NCI-H2081 treated with DMSO at 0.1 percent for 48 hours (cell line): Measurements from ENCODE around the gene PDE4DIP.
"Not testable (repeated sequence)": the region's sequence is repeated elsewhere in the genome, so short reads cannot be mapped to it uniquely, and the experiment has no call there.

Source experiments
- DNase-seq: peaks from one replicate; lab custom pipeline; 2025; lab: John Stamatoyannopoulos, UW

PDE4DIP gene

DNA sequence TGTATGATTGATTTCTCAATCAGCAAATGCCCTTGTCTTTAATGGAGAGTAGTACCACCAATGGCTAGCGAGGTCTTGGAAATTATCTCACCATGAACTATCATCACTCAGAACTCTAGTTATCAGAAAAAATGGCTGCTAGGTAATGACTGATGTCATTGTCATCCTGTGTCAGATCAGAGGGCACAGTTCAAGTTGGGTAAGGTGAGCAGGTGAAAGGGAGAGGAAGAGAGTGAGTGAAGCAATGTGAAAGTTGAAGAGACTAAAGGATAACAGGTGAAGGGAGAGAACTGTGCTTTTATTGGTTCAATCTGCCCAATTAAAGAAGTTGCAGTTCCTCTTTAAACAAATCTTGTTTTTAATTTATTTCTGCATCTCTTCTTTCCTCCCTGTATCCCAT lies 76.8 kb downstream of the PDE4DIP start:
- not testable (repeated sequence) for DNase-seq

DNA sequence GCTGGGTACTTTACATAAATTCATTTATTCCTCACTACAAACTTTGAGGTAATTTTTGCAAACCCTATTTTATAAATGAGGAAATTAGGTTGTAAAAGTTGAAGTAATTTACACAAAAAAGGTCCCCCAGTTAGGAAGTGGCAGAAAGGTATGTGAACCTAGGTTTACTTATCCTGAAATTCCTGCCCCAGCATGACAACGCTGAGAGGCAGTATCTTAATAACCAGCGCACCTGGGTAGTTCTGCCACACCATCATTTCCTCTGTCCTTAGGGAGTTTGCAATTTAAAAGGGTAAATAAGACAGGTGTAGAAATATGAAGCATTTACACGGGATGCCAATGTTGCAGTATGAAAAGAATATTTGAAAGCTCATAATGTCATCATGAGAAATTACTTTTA lies 79.6 kb downstream of the PDE4DIP start:
- DNase-seq, result not testable (repeated sequence)

DNA sequence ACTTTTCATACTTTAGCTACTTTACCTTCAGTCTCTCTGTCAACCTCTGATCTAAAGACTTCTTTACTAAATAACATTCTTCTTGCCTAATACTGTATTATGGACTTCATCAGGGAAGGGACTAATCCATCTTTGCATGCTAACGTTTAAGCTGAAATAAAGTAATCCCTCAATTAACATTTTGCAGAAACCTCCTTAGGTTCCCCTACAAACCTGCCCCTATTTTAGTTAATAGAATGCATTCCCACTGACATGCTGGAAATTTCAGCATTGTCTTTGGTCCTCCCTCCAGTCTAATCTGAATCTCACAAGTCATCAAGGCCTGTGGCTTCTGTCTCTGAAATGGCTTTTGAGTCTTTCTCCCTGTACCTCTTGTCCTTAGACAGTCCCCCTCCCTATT lies 83.4 kb downstream of the PDE4DIP start:
- not testable (repeated sequence) for DNase-seq

DNA sequence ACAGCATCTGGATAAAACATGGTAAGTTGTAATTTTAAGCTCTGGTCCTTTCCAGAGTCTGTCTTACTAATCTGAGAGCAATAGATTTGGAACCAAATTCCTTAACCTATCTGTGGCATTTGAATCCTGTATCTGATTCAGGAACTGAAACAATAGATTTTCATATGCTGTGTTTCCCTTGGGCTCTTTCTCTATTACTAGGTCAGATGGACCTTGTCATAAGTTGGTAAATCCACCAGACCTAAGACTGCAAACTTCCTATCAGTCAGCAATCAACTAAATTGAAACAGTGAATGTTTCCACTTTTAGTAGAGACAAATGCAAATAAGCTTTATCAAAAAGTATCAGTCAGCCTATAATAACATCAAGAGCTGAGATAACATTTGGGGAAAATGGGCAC lies 85.0 kb downstream of the PDE4DIP start:
- DNase-seq, result not testable (repeated sequence)

DNA sequence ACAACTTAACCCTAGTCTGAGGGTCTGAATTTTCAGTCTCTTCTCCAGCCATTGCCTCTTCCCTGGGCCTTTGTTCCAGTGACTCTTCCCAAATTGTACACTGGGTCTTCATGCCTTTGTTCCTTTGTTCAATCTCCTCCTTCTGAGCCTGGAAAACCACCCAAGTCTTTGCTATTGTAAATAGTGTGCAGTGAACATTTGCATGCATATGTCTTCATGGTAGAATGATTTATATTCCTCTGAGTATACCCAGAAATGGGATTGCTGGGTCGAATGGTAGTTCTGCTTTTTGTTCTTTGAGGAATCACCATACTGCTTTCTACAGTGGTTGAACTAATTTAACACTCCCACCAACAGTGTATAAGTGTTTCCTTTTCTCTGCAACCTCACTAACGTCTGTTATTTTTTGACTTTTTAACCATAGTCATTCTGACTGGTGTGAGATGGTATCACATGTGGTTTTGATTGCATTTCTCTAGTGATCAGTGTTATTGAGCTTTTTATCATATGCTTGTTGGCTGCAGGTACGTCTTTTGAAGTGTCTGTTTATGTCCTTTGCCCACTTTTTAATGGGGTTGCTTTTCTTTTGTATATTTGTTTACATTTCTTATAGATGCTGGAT lies 91.3 kb downstream of the PDE4DIP start:
- not testable (repeated sequence) for DNase-seq

DNA sequence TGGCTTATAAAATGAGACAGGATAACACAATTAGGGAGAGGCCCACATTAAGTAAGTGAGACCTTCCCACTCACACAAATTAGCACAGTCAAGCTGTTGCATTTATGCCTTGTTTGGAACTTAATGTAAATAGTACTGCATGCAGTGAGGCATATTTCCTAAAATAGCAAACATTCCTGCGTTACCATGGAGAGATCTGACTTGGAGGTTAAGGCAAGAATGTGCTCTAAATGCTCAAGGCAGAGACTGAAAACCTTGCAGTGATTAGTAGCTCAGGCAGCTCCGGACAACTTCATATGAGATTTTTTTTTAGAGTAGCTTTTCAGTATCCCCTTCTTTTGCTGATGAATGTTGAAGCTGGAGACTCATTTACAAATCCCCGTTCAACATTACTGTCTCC lies 98.7 kb downstream of the PDE4DIP start:
- DNase-seq, result not testable (repeated sequence)

DNA sequence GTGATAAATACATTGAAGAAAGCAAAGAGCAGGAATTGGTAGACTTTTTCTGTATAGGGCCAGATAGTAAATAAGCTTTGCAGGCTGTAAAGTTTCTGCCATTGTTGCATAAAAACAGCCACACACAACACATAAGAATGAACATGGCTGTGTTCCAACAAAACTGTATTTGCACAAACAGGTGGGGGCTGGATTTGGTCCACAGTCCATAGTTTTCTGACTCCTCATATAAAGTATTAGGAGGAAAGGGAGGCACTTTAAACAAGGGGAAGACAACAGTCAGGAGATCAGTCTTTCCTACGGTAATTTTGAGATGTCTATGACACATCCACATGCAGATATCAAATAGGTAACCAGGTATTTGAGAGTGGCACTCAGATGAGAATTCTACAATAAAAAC lies 100.9 kb downstream of the PDE4DIP start:
- DNase-seq, result not testable (repeated sequence)

DNA sequence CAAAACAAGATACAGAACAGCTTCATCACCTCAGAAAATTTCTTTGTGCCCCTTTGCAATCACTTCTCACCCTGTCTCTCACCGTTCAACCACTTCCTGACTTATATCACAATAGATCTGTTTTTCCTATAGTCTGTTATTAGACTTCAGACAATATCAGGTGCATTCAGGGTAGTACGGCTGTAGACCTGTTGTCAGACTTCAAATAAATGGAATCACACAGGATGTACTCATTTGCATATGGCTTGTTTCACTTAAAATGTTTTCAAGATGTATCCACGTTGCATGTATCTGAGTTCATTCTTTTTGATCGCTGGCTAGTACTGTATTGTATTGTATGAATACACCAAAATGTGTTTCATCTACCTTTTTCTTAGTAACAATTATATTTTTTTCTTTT lies 104.5 kb downstream of the PDE4DIP start:
- not testable (repeated sequence) for DNase-seq

DNA sequence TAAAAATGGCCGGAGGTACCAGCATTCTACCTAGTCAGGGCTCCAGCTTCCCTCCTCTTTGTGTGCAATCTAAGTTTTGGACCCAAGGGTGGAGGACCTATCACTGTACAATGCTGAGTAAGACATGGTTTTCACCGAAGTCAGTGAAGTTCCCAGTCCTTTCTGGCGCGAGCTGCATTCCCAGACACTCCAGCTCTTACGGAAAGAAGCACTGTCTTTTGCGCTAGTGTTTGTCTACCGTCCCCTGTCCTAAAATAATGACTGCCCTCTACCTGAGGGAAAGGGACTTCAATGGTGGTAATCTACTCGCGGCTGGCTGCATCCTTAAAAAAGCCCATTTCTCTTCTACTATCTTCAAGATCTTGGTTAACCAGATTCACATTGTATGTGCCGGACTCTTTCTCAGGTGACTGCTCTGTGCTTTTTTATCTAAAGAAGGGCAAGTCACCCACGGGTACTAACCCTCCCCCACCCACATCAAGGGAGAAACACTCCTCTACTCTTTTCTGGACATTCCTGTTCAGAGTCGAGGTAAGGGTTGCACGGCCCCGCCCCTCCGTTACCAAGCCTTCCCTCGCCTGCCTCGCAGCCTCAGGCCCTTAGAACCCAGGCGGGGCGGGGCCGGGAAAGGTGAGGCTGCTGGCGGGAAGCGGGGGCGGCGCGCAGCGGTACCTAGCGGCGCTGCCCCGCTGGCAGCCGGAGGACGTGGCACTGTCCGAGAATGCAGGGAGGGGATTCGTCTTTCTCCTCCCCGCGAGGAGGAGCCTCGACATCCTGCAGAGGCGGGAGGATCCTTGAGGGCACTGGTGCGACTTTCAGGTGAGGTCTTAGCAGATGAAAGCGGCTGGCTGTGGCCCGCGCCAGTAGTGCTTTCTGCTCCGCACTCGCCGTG lies 107.4 kb downstream of the PDE4DIP start:
- peak; percentile 36 for DNase-seq

DNA sequence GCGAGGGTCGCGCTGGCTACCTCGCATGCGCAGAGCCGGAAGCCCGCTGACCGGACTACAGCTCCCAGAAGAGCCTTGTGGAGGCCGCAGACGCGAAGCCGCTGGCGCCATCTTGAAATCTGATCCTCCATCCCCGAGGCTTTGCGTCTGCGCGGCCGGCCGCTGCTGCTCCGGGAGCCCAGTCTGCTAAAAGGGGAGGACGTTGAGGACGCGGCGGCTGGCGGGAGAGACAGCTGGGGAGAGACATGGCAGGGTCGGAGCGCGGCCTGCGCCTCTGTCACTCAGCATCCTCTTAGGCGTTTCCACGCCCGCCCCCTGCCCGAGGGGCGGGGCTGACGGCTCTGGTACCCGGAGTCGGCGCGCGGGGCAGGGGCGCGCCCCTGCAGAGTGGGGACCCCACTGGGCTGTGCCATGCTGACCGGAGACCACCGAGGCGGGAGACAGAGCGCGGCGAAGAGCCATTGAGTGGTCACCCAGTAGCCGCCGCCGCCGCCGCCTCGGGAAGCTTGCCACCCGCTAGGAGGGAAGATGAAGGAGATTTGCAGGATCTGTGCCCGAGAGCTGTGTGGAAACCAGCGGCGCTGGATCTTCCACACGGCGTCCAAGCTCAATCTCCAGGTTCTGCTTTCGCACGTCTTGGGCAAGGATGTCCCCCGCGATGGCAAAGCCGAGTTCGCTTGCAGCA lies 108.2 kb downstream of the PDE4DIP start:
- not testable (repeated sequence) for DNase-seq

DNA sequence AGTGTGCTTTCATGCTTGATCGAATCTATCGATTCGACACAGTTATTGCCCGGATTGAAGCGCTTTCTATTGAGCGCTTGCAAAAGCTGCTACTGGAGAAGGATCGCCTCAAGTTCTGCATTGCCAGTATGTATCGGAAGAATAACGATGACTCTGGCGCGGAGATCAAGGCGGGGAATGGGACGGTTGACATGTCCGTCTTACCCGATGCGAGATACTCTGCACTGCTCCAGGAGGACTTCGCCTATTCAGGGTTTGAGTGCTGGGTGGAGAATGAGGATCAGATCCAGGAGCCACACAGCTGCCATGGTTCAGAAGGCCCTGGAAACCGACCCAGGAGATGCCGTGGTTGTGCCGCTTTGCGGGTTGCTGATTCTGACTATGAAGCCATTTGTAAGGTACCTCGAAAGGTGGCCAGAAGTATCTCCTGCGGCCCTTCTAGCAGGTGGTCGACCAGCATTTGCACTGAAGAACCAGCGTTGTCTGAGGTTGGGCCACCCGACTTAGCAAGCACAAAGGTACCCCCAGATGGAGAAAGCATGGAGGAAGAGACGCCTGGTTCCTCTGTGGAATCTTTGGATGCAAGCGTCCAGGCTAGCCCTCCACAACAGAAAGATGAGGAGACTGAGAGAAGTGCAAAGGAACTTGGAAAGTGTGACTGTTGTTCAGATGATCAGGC lies 108.8 kb downstream of the PDE4DIP start:
- not testable (repeated sequence) for DNase-seq

DNA sequence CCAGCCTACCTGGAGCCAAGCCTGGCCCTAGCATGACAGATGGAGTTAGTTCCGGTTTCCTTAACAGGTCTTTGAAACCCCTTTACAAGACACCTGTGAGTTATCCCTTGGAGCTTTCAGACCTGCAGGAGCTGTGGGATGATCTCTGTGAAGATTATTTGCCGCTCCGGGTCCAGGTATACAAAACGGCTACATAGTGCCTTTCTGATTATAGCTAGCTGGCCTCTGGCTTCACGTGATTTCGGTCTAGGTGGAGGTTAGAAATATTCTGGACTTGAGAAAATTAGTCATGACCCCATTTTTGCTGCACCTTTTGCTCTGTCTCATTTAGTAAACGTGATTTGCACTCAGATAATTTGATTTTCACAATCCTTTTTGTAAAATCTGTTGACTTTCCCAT lies 109.5 kb downstream of the PDE4DIP start:
- not testable (repeated sequence) for DNase-seq

DNA sequence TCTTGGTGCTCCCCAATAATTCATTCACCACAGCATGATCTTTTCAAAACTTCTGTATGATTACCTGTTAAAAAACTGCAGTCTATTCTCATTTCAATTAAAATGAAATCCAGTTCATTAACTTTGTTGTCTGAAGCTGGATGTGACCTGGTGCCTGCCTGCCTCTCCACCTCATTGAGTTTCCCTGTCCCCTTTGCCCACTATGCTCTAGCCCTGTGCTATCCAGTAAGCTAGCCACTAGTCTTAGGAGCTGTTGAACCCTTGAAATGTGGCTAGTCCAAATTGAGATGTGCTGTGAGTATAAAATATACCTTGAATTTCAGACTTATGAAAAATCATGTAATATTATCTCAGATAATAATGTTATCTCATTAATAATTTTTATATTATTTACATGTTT lies 114.1 kb downstream of the PDE4DIP start:
- DNase-seq, result not testable (repeated sequence)

DNA sequence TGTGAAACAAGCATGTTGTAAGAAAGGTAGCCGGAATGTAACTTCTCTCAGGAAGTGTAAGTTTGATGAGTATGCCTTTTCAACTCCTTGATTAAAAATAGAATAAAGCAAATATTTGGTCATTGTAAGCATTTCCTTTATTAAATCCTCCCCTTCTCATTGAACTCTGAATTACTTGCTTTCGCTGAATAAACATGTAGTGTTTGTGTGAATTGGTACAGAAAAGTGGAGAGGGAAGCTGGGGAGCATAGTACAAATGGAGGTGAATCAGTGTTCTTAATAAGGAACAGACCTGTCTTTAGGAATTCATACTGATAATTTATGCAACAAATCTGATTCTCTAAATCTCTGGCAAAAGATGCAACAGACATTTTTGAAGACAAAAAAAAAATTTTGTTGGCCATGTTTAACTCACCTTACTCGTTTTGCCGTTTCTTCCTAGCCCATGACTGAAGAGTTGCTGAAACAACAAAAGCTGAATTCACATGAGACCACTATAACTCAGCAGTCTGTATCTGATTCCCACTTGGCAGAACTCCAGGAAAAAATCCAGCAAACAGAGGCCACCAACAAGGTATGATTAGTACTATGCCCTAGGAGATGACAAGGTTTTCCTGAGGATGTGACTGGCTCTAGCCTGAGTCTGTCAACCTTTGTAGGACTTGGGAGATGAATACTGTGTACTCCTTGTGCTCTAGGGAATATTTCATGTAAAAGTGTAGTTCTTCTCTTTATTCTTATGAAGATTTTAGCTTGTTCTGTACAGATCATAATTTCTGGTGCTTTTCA lies 116.2 kb downstream of the PDE4DIP start:
- not testable (repeated sequence) for DNase-seq

DNA sequence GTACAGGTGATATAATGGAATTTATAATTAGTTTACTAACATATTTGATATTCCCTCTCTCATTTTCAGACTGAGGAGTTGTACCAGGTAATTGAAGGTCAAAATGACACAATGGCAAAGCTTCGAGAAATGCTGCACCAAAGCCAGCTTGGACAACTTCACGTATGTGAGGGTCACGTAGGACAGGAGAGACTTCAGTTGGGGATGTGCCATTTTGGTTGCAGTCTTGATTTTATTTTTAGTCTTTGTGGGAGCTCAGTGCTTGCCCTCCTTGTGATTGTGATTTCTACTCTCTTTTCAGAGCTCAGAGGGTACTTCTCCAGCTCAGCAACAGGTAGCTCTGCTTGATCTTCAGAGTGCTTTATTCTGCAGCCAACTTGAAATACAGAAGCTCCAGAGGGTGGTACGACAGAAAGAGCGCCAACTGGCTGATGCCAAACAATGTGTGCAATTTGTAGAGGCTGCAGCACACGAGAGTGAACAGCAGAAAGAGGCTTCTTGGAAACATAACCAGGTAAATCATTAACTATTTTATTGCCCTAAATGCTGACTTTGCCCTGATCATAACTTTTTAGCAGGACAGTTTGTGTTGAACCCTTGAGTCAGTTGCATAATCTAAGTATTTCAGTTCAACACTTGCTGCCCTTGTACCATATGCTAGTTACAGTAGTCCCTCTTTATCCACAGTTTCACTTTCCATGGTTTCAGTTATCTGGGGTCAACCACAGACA lies 118.1 kb downstream of the PDE4DIP start:
- not testable (repeated sequence) for DNase-seq

DNA sequence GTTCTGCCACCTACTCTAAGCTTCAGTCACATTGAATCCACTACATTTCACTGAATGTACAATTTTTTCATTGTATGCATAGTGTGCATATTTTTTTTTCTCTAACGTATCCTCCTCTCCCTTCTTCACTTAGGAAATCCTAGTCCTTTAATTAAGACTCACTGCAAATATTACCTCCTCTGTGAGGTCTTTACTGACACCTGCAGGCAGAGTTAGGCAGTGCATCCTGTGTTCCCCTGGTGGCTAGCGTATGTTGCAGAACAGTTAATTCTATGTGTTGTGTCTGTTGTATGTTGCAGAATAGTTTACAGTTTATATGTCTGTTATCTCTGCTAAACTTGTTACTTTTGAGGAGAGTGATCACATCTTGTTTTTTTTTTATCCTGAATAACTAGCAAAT lies 121.9 kb downstream of the PDE4DIP start:
- DNase-seq, result not testable (repeated sequence)

DNA sequence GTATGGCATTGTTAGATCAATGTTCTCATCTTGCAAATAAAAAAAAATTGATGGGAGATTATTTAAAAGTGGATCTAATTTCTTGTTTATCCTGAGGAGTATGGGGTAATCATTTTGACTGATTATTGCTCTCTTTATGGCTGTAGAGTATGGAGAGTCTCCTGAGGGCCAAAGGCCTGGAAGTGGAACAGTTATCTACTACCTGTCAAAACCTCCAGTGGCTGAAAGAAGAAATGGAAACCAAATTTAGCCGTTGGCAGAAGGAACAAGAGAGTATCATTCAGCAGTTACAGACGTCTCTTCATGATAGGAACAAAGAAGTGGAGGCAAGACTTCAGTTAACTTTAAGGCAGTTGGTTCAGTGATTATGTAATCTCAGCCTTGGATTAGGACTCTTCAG lies 123.4 kb downstream of the PDE4DIP start:
- DNase-seq, result not testable (repeated sequence)

DNA sequence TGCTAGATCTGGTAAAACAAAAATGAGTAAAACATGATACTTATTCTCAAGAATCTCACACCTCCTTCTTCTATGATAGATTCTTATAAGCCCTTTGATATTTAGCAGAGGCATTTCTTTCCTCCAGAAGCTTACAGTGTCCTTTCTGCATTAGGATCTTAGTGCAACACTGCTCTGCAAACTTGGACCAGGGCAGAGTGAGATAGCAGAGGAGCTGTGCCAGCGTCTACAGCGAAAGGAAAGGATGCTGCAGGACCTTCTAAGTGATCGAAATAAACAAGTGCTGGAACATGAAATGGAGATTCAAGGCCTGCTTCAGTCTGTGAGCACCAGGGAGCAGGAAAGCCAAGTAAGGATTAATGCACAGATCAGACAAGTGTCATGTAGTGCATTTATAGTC lies 124.5 kb downstream of the PDE4DIP start:
- DNase-seq, result not testable (repeated sequence)

DNA sequence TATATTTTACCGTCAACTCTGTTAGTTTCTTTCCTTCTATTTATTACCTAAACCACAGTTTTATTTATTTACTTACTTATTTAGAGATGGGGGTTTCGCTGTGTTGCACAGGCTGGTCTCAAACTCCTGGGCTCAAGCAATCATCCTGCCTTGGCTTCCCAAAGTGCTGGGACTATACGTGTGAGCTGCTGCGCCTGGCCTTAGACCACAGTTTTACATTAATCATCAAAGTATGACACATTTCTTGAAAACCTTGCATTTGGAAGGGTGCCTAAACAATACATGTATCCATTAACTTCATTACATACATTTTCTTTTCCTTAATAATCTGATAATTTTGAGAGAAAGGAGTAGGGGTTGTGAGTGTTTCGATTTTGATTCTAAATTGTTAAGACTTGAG lies 124.9 kb downstream of the PDE4DIP start:
- DNase-seq, result not testable (repeated sequence)

DNA sequence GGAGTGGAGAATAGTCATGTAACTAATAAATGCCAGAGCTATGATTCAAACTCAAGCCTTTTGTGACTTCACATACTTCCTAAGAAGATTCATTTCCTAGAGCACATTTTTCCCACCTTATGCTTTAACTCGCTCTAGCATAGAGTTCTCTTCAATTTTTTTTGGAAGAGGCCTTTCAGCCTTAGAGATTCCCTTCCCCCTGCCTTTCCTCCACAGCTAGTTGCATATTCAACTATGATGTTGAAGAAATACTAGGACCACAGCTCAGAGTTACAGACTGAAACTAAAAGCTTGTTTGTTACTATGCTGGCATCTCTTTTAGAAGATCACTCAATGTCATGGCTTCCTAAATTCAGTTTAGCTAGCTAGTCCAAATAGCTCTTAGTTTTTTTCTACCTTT lies 131.2 kb downstream of the PDE4DIP start:
- not testable (repeated sequence) for DNase-seq
